Measurements from ENCODE around the gene CNTN4.
A peak's percentile ranks its signal among the peaks of the same experiment; 100 is the strongest.
"Not testable (repeated sequence)": the region's sequence is repeated elsewhere in the genome, so short reads cannot be mapped to it uniquely, and the experiment has no call there.

CNTN4 gene

DNA sequence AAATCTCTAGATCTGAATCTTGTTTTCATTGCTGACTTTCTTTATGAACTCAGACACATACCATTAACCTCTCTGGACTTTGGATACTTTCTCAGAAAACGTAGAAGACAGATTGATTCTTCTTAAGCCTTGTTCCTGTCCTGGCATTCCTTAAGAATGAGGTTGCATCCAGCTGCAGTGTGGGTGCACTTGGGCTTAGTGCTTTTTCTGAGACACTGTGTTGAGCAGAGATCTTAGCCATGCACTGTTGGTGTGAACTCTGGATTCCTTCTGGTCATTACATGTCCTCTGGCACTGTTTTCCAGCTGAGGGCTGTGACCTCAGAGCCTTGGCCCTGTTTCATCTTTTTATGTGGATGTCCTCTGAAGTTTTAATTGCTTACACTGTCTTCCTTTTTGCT is 428.3 kb downstream of the CNTN4 start:
- DNase-seq: peak; percentile 98

DNA sequence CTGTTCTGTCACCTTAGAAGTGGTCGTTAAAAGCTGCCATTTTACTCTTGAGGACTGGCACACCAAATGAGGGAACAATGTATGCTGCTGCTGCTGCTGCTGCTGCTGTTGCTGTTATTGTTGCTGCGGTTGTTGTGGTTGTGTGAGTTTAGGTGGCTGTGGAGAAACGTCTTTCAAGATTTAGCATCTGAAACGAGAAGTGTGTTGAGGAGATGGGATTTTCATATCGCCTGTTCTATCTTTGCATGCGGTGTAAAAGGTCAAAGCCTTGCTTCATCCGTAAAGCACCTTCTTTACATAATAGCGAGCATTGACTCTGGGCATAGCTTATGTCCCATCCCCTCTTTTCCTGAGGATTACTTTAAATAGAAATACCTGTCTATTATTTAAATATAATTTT is 428.7 kb downstream of the CNTN4 start:
- not testable (repeated sequence) for DNase-seq

DNA sequence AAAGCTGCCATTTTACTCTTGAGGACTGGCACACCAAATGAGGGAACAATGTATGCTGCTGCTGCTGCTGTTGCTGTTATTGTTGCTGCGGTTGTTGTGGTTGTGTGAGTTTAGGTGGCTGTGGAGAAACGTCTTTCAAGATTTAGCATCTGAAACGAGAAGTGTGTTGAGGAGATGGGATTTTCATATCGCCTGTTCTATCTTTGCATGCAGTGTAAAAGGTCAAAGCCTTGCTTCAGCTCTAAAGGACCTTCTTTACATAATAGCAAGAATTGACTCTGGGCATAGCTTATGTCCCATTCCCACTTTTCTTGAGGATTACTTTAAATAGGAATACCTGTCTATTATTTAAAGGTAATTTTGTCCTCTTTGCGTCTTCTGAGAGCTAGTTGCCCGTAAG is 436.1 kb downstream of the CNTN4 start:
- DNase-seq: not testable (repeated sequence)

DNA sequence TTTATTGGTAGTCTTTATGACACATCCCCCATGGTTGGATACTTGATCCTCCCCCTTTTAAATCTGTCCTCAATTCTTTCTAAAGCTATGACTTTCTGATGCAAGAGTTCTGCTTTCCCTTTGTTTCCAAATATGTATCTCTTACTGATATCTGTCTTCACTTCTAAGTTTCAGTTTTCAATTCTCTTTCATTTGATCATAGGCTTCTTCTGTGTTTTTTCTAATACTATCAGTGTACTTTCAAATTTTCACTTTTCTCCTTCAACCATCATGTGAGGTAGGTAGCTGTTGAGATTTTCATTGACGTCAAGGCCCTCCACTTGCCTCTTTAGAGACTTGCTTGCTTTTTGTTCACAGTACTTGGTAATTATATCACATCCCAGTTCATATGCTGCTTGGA is 436.5 kb downstream of the CNTN4 start:
- no peak for DNase-seq

DNA sequence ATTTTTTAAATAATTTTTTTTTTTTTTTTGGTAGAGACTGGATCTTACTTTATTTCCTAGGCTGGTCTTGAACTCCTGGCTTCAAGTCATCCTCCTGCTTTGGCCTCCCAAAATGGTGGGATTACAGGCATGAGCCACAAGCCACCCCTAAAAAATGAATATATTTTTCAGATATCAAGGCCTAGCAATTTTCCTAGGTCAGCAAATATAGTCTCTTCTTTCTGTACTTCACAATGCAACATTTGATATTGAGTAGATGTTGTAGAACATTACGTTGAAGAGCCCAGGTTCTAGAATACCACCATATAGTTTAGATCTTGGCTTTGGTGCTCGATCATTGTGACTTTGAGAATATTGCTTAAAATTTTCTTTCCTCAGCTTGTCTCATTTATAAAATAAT is 437.9 kb downstream of the CNTN4 start:
- no peak for DNase-seq

DNA sequence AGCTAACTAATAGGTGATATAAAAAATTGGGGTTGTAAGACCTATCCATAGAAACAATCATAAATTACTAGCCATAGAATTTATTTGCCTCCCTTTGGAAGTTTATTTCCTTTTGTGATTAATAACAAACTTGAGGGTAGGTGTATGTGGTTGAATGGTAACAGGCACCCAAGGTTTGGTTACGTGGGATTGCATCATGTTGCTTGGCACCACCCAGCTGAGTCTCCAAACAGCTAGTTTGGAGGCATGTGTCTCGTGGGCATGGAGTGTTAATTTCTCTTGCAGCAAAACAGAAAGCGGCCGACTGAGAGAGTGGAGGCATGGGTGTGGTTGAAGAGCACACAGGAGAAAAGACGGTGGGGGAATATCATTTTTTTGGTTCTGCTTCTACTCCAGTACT is 441.4 kb downstream of the CNTN4 start:
- no peak for DNase-seq

DNA sequence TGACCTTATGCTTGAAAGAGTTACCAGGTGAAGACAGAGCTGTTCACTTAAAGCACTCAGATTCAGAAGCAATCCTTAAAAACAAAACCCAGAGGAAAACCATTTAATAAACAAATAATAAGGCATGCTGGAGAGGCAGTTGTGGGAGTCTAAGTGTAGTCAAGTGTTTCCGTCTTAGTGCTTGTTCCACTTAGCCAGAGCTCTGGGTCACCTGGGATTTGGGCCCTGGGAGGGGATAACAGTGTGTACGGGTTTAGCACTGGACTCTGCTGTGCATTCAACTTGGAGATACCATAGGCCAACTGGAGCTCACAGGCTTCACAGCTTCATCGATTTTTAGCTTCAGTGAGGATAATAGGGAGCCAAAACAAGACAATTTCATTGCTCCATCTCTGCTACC is 444.6 kb downstream of the CNTN4 start:
- no peak for DNase-seq

DNA sequence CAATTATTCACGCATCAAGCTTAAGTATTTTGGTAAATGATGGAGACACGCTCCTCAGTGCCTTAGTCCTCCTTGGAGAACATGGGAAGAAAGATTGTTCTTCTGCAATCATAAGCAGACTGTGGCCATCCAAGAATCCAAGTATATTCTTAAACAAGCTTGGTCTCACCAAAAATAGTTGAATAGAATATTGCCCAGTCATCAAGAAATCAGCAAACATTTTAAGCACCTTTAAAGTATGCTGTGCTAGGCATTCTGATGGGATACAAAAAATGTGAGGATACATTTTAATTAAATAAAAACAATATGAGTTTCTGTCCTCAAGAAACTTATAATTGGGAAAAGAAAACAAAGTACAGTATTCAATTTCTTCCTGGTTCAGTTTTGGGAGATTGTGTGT is 445.5 kb downstream of the CNTN4 start:
- DNase-seq: no peak

DNA sequence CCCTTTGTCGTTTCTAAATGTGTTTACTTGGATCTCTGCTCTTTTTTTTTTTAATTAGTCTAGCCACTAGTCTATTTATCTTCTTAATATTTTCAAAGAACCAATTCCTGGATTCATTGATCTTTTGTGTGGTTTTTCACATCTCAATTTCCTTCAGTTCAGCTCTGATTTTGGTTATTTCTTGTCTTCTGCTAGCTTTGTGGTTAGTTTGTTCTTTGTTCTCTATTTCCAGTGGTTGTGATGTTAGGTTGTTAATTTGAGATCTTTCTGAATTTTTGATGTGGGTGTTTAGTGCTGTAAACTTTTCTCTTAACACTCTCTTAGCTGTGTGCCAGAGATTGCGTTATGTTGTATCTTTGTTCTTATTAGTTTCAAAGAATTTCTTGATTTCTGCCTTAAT is 446.1 kb downstream of the CNTN4 start:
- no peak for DNase-seq

DNA sequence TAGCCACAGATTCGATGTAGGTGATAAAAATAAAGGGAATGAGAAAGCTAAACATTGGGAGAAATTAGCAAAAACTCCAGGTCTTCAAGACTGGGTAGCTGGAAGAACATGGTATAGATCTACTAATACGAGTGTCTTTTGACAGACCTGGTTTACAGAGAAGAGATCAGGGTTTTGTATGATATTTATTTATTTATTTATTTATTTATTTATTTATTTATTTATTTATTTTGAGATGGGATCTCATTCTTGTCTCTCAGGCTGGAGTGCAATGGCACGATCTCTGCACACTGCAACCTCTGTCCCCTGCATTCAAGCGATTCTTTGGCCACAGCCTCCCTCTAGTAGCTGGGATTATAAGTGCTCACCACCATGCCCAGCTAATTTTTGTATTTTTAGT is 448.4 kb downstream of the CNTN4 start:
- DNase-seq: no peak

DNA sequence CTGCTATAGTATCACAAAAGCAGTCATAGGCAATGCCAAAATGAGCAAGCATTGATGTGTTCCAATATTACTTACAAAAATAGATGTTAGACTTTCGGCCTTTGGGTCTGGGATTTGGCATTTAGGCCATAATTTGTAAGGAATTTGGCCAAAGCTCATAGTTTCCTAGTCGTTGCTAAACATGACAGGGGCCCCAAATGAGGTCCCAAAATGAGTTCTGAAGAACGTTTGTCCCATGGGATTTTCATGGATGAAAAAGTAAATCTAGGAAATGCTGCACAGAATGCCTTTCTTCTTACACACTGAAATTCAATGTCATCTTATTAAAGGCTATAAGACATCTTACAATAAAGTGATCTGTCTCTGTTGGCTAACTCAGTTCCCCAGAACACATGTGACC is 456.0 kb downstream of the CNTN4 start:
- DNase-seq: no peak

DNA sequence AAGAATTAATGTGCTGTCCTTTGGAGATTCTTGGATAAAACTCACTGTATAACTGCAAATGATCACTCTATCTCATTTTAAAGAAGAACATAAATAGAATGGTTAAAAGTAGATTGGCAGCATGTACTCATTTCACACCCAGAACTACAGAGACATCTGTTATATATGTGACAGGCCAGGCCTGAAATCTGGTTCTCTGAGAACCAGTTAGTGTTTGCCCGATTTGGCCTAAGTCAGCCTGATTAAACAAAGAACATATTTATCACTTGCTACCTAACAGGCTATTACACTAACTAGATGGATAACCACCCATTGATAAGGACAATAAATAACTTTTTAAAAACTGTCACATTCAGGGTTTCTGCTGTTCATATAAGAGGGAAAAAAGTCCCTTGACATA is 460.1 kb downstream of the CNTN4 start:
- no peak for DNase-seq

DNA sequence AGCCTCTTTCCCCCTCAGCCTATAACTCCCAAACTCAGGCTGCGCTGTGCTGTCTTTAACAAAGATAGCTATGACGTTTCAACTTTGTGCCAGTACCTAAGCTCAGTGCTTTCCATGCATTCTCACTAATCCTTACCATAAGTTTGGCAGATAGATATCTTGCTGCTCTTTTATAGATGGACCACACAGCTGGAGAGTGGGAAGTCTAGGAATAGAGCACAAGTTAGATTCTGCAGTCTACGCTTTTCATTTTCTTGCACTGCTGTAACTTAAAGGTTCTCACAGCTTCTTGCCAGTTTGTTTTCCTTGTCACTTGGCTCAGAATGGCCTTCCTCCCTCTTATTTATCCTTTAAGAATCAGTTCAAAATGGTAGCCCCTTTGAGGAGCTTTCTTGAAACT is 468.8 kb downstream of the CNTN4 start:
- DNase-seq: no peak

DNA sequence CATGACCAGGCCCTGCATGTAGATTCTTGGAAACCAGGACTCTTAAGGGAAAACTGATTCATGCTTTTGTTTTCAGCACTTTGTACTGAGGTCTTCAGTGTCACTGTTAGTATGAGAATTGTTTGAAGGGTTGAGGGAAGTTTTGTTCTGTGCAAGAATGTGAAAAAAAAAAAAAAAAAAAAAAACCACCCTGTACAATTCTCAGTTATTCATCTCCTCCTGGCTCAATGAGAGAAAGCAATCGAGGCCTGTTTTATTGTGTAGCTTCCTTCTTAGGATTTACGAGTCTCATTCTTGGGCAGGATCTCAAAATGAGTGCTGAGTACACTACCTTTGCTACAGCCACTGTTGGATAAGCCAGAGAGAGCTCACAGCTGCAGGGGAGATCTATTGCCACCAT is 469.5 kb downstream of the CNTN4 start:
- DNase-seq: no peak

DNA sequence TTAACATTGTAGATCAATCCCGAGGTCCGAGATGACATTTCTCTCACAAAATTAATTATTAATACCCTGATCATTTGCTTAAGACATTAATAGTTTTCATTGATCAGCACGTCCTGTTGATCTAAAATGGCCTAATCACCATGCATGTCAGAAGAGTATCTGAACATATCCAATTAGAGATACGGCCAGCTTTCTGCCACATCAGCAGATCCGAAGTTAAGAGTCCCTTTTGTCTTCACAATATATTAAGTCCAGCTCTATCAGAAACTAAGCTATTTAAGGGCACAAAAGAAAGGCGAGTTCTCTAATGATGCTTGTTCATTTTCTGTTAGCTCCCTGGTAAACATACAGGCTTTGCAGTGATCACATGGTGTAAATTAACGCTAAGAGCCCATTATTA is 470.3 kb downstream of the CNTN4 start:
- no peak for DNase-seq

DNA sequence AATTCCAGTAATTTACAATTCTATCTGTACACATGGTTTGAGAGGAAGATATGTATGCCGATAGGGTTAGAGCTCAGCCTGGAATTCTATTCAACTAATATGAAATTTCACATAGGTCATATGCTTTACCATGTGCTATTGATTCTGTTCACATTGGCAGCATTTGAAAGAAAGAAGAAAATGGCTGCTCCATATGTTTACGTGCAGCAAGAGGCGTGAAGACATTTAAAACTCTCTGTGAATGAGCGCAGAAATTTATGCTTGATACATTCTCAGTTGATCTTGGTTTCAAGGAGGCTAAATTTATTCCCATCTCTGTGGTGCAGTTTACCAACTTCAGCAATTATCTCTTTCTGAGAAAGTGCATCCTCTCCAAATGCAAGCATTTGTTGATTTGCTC is 478.9 kb downstream of the CNTN4 start:
- DNase-seq: no peak

DNA sequence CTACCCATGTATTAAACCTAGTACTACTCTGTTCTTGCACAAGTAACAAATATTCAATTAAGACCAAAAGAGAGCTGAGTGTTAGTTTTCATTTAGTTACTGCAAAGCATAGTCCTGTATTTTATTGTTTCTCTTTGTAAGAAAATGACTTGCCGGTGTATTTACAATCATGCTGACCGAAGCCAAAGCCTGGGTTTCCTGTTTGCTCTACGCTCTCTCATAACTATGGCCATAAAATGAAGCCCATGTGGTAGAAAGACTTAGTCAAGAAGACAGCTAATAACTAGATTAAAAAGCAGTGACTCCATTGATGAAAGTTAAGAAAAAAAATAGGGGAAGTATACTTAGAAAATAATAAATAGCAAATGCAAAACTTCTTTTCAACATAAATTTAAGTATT is 479.9 kb downstream of the CNTN4 start:
- DNase-seq: no peak

DNA sequence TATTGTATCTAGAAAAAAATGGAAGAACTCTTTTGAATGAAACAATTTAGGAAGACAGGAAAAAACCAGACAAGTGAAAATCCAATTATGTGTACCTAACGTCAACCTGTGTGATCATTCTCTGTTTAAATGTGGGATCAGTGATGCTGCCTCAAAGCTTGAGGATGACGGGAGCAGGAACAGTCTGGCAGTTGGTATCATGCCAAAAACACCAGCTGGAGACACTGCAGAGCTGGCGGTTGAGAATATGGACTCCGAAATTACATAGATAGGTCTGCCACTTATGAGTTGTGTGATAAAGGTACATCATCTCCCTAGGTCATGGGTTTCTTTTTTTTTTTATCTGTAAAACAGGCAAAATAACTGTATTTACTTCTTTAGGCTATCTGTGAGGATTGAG is 480.5 kb downstream of the CNTN4 start:
- DNase-seq: no peak

DNA sequence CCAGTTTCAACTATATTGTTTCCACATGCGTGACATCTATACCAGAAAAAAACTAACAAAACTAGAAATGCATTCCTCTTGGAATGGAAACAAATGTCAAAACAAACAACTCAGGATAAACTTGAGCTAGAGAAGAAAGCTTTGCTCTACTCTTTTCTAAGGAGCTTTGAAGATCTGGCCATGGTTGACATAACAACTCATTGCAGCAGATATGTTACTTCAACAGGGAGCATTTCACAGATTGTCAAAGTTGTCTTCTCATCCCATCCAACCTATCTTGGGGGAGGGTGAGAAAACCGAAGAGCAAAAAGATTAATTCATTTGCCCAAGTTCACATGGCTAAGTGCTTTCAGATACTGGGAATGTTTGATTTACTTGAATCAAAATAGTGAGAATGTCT is 484.4 kb downstream of the CNTN4 start:
- DNase-seq: no peak

DNA sequence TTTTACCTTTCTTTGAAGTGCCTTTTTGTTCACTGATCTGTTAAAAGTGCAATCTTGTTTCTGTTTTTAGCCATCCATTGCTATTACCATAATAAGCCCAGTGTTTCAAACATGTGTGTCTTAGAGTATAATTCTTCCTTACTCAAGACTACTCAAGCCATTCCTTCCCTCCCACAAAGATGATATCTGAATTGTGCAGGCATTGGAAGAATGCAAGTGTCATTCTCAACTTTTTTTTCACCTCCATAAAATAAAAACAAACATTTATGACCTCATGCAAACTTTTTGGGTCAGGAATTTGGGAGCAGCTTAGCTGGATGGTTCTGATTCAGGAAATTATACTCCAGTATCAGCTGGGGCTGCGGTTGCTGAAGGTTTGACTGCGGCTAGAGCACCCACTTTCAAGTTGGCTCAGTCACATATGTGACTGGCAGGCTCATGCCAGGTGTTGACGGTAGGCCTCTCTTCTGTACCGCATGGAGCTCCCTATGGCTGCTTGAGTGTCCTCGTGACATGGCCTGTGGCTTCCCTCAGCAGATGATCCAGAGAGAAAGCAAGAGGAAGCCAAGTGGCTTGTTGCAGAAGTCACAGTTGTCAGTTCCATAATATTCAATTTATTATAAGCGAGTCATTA is 490.8 kb downstream of the CNTN4 start:
- no peak for DNase-seq

DNA sequence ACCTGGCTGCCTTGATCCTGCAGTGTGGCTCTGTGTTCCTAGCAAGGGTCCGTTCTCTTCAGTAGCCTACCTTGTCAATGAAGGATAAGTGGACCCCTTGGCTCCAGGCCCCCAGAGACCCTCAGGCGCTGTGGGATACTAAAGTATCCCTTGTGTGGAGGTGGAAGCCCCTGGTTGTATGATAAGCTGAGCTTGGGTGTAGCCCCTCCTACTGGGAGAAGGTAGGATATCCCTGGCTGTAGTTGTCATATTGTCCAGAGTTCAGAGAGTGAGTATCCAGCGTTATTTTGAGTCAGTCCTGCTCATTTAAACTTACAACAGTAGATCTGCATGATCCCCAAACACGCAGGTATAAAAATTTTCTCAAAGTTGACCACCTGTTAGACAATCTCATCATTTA is 496.8 kb downstream of the CNTN4 start:
- no peak for DNase-seq

DNA sequence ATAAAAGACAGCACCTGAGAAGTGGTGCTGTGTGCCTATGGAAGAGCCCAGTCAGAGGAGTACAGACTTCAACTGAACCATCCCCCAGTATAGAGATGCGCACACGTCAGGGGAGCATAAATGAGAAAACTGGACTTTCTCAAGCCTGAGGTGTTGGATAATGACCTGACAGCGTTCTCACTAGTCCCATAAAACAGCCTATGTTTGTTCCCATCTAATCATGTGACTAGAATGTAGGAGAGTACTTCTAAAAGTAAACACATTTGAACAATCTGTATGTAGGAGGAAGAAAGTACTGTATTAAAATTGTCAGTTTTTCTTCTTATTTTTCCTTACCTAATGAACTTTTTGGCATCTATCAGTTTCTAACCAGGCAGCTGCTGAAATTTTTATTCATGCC is 498.9 kb downstream of the CNTN4 start:
- no peak for DNase-seq

DNA sequence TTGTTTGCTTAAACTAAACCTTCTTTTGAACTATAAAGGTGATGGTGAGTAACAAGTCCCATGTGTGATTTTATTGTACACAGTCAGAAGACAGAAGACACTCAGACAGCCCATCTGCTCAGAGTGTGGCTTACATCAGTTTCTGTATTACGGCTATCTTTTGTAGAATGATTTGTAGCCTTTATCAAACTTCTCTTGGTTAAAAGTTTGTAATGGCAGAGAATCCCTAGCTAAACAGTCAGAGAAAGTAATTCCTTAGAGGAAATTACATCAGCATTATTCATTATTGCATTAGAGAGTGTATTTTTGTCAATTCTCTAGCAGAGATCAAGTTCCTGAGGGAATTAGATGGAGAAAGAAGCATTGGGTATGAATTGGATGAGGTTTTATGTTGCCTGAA is 500.8 kb downstream of the CNTN4 start:
- no peak for DNase-seq

DNA sequence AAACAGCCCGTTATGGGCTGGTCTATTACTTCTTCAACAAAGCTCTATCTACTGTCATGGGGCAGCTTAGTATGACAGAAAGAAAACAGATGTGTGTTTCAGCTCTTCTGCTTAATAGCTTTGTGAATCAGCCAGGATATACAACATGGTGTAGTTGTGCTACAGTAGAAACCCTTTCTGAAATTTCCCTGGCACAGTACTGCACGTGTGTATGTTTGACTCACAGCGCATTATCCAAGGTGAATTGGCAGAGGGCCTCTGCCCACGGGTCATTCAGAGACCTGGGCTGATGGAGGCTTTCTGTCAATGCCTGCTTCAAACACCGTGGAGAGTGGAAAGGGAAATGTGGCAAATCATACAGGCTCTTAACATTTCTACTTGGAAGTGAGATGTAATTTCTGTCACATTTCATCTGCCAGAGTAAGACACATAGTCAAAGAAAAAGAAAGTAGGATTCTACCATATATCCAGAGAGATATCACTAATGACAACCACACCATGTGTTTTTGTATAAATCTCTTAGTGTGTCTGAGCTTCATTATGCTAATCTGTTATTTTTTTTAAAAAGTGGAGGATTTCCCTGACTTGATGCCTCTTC is 505.1 kb downstream of the CNTN4 start:
- DNase-seq: no peak

DNA sequence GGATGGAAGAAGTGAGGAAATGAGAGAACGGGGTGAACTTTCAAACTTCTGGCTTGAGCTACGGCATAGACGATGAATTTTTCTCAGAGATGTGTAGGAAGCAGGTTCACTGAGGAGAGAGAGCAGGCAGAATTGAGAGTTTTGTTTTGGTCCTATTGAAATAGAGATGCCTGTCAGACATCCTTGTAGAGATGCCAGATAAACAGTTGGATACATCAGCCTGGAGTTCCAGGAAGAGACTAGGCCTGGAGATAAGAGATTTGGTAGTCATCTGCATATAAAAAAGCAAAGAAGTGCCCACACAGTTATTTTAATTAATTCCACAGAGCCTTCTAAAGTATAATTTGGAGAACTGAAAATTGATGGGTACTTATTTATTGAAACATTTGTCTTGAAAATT is 515.9 kb downstream of the CNTN4 start:
- no peak for DNase-seq

DNA sequence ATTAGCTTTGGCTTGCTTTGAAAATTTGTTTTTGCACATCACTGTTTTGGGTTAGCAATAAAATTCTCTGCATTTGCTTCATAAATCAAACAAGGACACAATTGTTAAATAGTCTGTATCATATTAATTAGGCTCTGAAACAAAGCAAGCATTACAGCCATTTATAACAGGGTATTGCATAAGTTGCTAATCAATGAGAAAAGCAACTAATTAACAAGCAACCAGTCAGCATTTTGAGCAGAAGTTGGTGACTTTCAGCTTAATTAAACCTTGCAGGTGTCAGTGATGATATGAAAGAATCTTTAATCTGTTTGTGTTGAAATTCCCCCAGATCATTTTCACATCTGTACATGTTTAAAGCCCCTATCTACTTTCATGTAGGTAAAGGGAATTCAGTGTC is 516.4 kb downstream of the CNTN4 start:
- no peak for DNase-seq

All from islet precursor cell (in vitro differentiated cells).